Dermis microvascular lymphatic vessel endothelial cell (primary cell): ENCODE results near the gene RNU1-2. TPM values are rescaled to one million over a fixed set of nuclear protein-coding genes. Genes with fewer than 3 reads are reported as not detected.
"Not testable (repeated sequence)": the region's sequence is repeated elsewhere in the genome, so short reads cannot be mapped to it uniquely, and the experiment has no call there.

Experiments
- DNase-seq, 2 donors: peaks; one replicate each; pipeline versions ENCODE4 v3.0.0 to v3.0.0-alpha.2; 2010; ENCODE audit warnings: low read depth in 2 of 2
- total RNA-seq: library from RNA; depleted of rRNA; stranded (reverse); fragments of >200 nt; gene quantifications from 2 replicates; pipeline ENCODE4 v1.2.1, GENCODE V29; 2014

Gene RNU1-2
- total RNA-seq, result under 0.01 TPM in 2 replicates

DNA sequence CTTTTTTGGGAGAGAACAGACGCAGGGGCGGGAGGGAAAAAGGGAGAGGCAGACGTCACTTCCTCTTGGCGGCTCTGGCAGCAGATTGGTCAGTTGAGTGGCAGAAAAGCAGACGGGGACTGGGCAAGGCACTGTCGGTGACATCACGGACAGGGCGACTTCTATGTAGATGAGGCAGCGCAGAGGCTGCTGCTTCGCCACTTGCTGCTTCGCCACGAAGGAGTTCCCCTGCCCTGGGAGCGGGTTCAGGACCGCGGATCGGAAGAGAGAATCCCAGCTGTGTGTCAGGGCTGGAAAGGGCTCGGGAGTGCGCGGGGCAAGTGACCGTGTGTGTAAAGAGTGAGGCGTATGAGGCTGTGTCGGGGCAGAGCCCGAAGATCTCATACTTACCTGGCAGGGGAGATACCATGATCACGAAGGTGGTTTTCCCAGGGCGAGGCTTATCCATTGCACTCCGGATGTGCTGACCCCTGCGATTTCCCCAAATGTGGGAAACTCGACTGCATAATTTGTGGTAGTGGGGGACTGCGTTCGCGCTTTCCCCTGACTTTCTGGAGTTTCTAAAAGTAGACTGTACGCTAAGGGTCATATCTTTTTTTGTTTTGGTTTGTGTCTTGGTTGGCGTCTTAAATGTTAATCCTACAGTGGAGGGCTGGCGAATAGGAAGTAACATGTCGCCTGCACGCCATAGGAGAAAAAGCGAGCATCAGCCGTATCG lies at the start of gene RNU1-2:
TSS of gene RNU1-2 (plus strand) at position 383 of the 718 bp plus-strand sequence.
- DNase-seq, result peak; percentile 96

DNA sequence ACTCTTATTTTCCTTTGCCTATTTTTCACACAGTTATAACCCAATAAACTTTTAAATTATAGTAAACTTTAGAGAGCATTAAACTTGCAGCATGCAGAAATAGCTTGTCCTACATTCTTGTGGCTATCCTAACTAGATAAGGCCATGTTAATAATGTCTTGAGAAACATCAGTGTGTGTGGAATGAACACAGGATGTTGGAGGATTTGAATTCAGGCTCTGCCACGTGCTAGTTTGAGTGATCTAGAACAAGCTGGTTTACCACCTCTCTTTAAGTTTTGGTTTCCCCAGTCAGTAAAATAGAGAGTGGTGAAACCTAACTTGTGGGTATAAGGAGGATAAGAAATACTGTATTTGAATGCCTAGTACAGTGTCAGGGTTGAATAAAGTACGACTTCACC lies 39.6 kb upstream of the RNU1-2 start:
- not testable (repeated sequence) for DNase-seq

DNA sequence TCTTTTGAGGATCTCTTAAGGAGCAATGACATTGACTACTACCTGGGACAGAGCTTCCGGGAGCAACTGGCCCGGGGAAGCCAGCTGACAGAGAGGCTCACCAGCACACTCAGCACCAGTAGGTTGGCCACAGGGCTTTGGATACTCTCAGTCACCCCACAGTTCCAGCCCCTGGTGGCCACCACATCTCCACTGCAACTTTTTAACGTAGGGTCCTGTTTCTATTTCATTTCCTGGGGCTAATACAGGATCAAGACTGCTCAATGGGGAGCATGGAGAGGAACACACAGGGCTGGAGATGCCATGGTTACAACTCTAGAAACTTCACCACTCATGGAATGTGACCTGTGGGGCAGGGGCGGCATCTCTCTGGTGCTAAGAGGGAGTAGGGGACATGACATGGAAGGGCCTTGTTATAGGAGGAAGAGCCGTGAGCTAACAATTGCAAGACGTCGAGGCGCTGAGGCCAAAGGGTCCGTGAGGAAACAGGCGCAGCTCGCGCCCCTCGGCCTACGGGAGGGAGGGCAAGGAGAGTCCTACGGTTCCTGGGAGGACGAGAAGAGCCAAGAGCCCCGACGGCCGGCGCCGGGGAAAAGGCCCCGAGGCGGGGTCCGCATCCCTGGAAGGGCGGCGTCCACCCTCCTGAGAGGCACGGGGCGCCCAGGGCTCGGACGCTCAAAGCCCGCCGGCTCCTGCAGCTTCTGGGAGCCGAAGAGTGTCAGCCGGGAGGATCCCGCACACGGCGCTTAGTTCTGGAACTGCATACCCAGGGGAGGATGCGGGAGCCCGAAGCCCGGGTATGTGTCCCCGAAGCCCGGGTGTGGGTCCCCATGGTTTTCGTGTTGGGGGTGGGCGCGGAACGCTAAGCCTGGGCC lies 36.4 kb upstream of the RNU1-2 start:
- not testable (repeated sequence) for DNase-seq

- not testable (repeated sequence) for DNase-seq
Measured at GRCh38 chr1:16860048-16860447, 35.7 kb upstream of the RNU1-2 start.

GRCh38 chr1:16861832-16862245 lies 33.9 kb upstream of the RNU1-2 start:
- not testable (repeated sequence) for DNase-seq

DNA sequence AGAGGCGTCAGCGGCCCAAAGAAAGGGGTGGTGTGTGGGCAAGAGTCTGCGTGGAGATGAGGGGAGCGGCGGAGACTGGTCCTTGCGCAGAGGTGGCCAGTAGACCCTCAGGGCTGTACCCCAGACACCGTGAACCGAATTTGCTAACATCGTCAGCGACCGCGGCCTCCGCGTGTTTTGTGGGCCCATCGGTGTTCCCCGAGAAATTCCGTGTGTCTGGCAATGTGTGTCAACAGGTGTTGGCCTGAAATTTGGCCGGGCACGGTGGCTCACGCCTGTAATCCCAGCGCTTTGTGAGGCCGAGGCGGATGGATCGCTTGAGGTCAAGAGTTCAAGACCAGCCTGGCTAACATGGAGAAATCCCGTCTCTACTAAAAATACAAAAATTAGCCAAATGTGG lies 33.4 kb upstream of the RNU1-2 start:
- DNase-seq, result not testable (repeated sequence)

- DNase-seq, result not testable (repeated sequence)
Measured at GRCh38 chr1:16863024-16863423, 32.8 kb upstream of the RNU1-2 start.

DNA sequence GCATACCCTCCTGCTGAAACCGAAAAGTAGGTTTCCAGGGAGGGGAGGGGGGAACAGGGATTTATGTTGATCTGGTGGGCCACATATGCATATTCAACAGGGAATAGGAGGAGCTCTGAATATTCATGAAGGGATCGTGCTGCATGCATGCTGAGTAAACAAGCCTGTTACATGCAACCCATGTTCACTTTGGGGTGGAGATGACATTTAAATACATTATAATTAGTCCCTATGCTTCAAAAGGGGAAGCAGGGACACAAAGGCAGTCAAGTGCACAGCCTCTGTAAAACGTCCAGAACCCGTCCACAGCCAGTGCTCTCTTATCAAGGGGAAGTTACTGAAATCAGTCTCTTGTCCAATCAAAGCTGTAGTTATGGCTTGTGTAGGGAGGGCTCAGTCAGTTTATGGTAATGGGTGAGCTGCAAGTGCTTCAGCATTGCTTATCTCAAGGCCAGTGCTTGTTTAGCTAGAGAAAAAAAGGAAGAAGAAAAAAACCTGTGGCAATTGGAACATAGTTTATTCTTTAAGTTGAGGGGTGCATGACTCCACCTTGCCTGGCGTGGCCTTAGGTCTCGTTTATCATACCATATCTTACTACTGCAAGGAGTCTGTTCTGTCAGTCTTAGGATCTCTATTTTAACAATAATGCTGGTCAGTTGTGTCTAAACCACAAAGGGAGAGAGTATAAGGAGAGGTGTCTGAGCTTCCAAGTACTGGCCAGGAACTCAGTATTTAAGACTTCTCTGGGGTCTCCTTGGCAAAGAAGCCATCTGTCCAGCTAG lies 28.7 kb upstream of the RNU1-2 start:
- not testable (repeated sequence) for DNase-seq

GRCh38 chr1:16868787-16869186 lies 27.0 kb upstream of the RNU1-2 start:
- not testable (repeated sequence) for DNase-seq

DNA sequence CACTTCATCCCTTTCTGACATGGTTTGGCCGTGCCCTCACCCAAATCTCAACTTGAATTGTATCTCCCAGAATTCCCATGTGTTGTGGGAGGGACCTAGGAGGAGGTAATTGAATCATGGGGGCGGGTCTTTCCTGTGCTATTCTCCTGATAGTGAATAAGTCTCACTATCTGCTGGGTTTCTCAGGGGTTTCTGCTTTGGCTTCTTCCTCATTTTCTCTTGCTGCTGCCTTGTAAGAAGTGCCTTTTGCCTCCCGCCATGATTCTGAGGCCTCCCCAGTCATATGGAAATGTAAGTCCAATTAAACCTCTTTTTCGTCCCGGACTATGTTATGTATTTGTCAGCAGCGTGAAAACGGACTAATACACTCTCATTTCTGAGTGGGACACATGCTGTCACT lies 25.8 kb upstream of the RNU1-2 start:
- DNase-seq, result not testable (repeated sequence)

GRCh38 chr1:16871171-16871570 lies 24.6 kb upstream of the RNU1-2 start:
- not testable (repeated sequence) for DNase-seq

DNA sequence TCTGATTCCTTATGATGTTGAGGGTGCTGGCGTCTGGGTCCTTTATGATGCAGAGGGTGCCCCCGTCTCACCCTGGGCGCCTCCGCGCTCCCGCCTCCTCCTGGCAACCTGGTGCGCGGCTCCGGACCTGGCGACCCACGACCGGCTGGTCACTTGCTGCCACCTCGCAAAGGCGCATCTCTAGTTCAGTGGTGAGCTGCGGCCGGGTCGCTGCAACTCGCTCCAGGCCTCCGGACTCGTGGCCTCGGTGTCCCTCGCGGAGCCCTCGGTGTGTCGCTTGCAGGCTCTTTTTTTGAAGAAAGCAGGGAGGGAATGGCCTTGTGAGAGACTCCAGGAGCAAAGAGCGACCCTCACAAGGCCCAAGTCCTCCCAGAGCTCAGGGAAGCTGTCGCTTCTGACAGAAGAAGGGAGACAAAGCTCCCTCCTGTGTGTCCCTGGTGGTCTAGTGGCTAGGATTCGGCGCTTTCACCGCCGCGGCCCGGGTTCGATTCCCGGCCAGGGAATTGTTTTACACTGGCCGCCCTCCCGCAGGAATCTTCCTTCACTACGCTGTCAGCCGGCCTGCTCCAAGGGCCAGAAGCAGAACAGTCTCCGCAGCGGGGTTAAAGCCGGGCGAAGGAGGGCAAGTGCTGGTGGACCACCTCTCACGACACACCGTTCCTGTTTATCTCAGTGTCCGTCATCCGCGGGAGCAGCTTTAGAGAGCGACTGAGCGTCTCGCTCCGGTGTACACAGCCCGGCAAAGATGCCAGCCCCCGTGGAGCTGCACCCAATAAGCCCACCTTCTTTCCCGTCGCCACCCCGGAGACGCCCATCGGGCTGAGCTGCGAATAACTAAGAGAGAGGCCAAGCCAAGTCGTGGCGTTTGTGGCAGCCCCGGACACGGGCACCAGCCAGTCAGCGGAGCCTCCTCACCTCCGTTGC lies 23.4 kb upstream of the RNU1-2 start:
- DNase-seq, result peak in 1 of 2 donors; percentile 47

DNA sequence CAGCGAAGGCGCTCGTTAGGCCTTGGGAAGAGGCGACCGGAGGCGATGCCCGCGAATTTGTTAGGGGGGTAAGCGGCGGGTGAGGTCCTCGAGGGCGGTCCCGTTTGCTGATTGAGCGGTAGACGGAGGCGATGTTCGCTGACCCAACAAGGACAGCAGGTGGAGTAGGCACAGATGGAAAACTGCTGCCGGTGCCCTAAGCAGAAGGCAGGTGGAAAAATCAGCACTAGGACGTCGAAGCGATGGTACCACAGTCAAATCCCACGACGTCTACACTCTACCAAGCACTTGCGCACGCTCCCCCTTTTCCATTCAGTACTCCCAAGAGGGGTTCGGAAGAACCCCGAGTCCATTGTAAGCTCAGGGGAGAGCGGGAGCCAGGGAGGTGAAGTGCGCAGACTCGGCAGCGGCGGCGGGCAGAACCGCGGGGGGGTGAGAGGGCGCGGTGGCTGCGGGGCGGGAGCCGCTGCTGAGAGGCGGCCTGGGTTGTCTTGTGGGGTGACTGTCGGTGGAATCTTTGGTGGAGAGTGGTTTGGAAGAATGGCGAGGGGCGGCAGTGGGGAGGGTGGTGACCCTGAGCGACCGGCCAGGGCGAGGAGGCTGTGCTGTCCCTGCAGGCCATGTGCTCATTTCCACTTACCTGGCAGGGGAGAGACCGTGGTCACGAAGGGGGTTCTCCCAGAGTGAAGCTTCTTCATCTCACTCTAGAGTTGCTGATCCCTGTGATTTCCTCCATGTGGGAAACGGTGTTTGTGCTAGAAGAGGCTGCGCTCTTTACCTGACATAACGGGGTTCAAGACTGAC lies 22.5 kb upstream of the RNU1-2 start:
- DNase-seq, result peak in 1 of 2 donors; percentile 36

DNA sequence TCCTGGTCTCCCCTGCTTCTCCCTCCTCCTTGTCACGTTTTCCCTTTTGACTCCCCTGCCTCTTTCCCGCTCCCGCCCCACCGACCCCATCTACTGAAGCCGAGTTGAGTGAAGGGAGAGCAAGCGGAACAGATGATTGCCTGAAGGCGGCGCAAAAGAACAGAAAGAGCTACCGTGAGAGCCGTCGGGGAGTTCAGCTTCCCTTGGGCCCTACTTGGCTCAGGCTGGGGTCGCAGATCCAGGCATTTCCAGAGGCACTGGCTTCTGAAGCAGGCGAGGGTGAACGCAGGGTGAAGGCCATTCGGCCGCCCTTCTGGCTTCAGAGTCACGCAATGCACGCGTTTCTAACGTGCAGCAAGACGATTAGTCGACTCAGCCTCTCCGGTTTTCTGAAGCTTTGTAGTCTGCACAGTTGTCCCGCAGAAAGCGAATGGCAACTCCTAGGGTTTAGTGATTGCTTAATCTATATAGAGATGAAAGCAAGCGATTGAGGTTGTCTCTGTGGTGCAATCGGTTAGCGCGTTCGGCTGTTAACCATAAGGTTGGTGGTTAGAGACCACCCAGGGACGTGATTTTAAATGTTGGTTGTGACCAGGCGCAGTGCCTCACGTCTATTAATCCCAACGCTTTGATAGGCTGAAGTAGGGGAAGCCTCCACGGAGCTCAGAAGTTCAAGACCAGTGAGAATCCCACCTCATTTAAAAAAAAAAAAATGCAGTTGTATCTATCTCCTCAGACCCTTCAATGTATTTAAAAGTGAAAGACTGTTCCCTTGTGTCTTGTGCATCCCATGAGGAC lies 20.6 kb upstream of the RNU1-2 start:
- DNase-seq, result not testable (repeated sequence)

- not testable (repeated sequence) for DNase-seq
Measured at GRCh38 chr1:16881742-16882141, 14.0 kb upstream of the RNU1-2 start.

DNA sequence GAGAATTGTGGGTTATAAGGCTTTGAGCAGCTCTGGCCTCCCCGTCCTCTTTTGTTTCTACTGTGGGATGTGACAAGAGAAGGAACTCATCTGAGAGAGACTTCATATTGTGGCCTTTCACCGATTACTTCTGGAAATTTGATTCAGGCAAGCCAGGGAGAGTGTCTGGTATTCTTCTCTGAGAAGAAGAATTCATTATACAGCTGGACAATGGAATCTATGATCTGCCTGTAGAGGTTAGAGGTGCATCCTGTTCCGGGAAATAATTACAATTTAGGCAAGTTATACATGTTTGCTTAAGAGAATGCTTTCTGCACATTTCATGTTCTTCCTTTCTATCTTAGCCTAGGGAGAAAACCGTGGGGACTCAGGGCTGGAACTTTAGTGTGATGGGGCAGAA lies 12.8 kb upstream of the RNU1-2 start:
- peak in 1 of 2 donors; percentile 46 for DNase-seq

DNA sequence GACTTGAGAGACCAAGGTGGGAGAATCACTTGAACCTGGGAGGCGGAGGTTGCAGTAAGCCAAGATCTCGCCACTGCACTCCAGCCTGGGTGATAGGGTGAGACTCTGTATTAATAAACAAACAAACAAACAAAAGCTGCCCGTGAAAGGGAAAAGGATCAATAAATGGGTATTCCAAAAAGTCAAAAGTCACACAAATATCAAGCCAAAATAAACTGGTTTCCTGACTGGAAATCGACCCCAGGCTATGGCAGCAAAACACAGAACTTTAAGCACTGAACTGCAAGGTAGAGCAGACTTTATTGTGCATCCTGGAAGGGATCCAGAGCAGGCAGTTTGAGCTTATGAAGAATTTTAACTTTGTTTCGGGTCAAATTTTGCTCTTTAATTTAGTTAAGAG lies 11.3 kb upstream of the RNU1-2 start:
- not testable (repeated sequence) for DNase-seq

- DNase-seq, result no peak
Measured at GRCh38 chr1:16886860-16887605, 8.7 kb upstream of the RNU1-2 start.
